ENCODE data around the gene SETSIP.

- TF ChIP-seq, protein P1, sequence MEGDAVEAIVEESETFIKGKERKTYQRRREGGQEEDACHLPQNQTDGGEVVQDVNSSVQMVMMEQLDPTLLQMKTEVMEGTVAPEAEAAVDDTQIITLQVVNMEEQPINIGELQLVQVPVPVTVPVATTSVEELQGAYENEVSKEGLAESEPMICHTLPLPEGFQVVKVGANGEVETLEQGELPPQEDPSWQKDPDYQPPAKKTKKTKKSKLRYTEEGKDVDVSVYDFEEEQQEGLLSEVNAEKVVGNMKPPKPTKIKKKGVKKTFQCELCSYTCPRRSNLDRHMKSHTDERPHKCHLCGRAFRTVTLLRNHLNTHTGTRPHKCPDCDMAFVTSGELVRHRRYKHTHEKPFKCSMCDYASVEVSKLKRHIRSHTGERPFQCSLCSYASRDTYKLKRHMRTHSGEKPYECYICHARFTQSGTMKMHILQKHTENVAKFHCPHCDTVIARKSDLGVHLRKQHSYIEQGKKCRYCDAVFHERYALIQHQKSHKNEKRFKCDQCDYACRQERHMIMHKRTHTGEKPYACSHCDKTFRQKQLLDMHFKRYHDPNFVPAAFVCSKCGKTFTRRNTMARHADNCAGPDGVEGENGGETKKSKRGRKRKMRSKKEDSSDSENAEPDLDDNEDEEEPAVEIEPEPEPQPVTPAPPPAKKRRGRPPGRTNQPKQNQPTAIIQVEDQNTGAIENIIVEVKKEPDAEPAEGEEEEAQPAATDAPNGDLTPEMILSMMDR (IDR thresholded peaks at IDR 0.05), result no peak
- TF ChIP-seq EZH2 (IDR thresholded peaks at IDR 0.05), result no peak
Measured at GRCh38 chr1:92051948-92052347, 23.3 kb downstream of the SETSIP start.
